Neural progenitor cell (in vitro differentiated cells): ENCODE results near the gene ARL1. TPM values are rescaled to one million over a fixed set of nuclear protein-coding genes. Genes with fewer than 3 reads are reported as not detected.
"Not testable (repeated sequence)": the region's sequence is repeated elsewhere in the genome, so short reads cannot be mapped to it uniquely, and the experiment has no call there.

ENCODE experiments used
- DNase-seq: peaks from one replicate; pipeline ENCODE4 v3.0.0-alpha.2; 2016; ENCODE audit warnings: low spot score
- H2AFZ ChIP-seq: fragments of 200-600 bp; sonication (generic); replicated peaks from 2 replicates; pipeline ENCODE4 v1.6.1; 2016; ENCODE audit warnings: antibody characterized with exemption
- H3F3A ChIP-seq: fragments of 200-600 bp; sonication (generic); 2 replicates; pipeline ENCODE4 v1.6.1; 2016; ENCODE audit warnings: antibody characterized with exemption, low read depth
- H3K27ac ChIP-seq: fragments of 200-600 bp; sonication (generic); 2 replicates; pipeline ENCODE4 v1.5.1; 2016; ENCODE audit warnings: mild to moderate bottlenecking
- H3K27me3 ChIP-seq: fragments of 200-600 bp; sonication (generic); 2 replicates; pipeline ENCODE4 v1.6.1; 2016; ENCODE audit warnings: mild to moderate bottlenecking, moderate library complexity
- H3K36me3 ChIP-seq: fragments of 200-600 bp; sonication (generic); 2 replicates; pipeline ENCODE4 v1.5.1; 2016
- H3K4me1 ChIP-seq: fragments of 200-600 bp; sonication (generic); 2 replicates; pipeline ENCODE4 v1.6.1; 2016; ENCODE audit warnings: mixed run types
- H3K4me2 ChIP-seq: fragments of 200-600 bp; sonication (generic); 2 replicates; pipeline ENCODE4 v1.6.1; 2016
- H3K4me3 ChIP-seq: fragments of 200-600 bp; sonication (generic); 2 replicates; pipeline ENCODE4 v1.5.1; 2016
- H3K79me2 ChIP-seq: fragments of 200-600 bp; sonication (generic); 2 replicates; pipeline ENCODE4 v1.6.1; 2016; ENCODE audit warnings: low read depth
- H3K9ac ChIP-seq: fragments of 200-600 bp; sonication (generic); 2 replicates; pipeline ENCODE4 v1.6.1; 2016
- H3K9me3 ChIP-seq: fragments of 200-600 bp; sonication (generic); 2 replicates; pipeline ENCODE4 v1.5.1; 2016; ENCODE audit warnings: low read depth
- H4K20me1 ChIP-seq: fragments of 200-600 bp; sonication (generic); 2 replicates; pipeline ENCODE4 v1.6.1; 2016; ENCODE audit warnings: low read depth
- H3K27ac Mint-ChIP-seq: 3 replicates; pipeline ENCODE4 v1.8.0; 2021; ENCODE audit warnings: mixed read lengths
- H3K27me3 Mint-ChIP-seq: 2 replicates; pipeline ENCODE4 v1.8.0; 2022; ENCODE audit warnings: low read depth, mild to moderate bottlenecking, inconsistent platforms, moderate library complexity, mixed read lengths; ENCODE audit not compliant: insufficient read depth
- H3K36me3 Mint-ChIP-seq: 3 replicates; pipeline ENCODE4 v1.8.0; 2021; ENCODE audit warnings: mixed read lengths
- H3K4me1 Mint-ChIP-seq: 3 replicates; pipeline ENCODE4 v1.8.0; 2021; ENCODE audit warnings: mixed read lengths
- H3K4me3 Mint-ChIP-seq: 3 replicates; pipeline ENCODE4 v1.8.0; 2021; ENCODE audit warnings: mild to moderate bottlenecking, moderate library complexity, mixed read lengths
- H3K9me3 Mint-ChIP-seq: 3 replicates; pipeline ENCODE4 v1.8.0; 2020; ENCODE audit warnings: mixed read lengths
- CTCF ChIP-seq: fragments of 200-600 bp; sonication (generic); IDR thresholded peaks from 2 replicates; pipeline ENCODE4 v1.5.1; 2017; ENCODE audit warnings: antibody characterized with exemption, mild to moderate bottlenecking
- EZH2 ChIP-seq: fragments of 200-600 bp; sonication (generic); IDR thresholded peaks from 2 replicates; pipeline ENCODE4 v1.6.1; 2017; ENCODE audit warnings: antibody characterized with exemption, mild to moderate bottlenecking, moderate library complexity
- EZH2phosphoT487 ChIP-seq: fragments of 200-600 bp; sonication (generic); IDR thresholded peaks from 2 replicates; pipeline ENCODE4 v1.6.1; 2017; ENCODE audit warnings: antibody characterized with exemption
- total RNA-seq: library from RNA; depleted of rRNA; stranded (reverse); fragments of >200 nt; gene quantifications from 2 replicates; pipeline ENCODE4 v1.2.3, GENCODE V29; 2015; ENCODE audit warnings: low replicate concordance

The ARL1 gene
- total RNA-seq, 1 donor from 2014 or later = 89.8 TPM

- H3K36me3 Mint-ChIP-seq = no peaks in the 10 kb centered on the region
- Histone ChIP-seq H3K9me3 (no peaks in the 10 kb centered on the region), H3K27ac (no peak overlapping the region), H3K9ac (no peak overlapping the region), H3K79me2 (no peaks in the 10 kb centered on the region), H3K4me1 (no peaks in the 10 kb centered on the region), H3F3A (no peaks in the 10 kb centered on the region), H4K20me1 (no peaks in the 10 kb centered on the region), H3K4me3 (no peak overlapping the region), H3K4me2 (no peak overlapping the region), H2AFZ (no peak overlapping the region), H3K36me3 (no peaks in the 10 kb centered on the region), H3K27me3 (no peaks in the 10 kb centered on the region)
- DNase-seq = no peak
- H3K4me3 Mint-ChIP-seq = no peak overlapping the region
- peaks cover 3% of the 10 kb centered on the region for H3K27me3 Mint-ChIP-seq
- H3K9me3 Mint-ChIP-seq = no peaks in the 10 kb centered on the region
- no peak overlapping the region for H3K27ac Mint-ChIP-seq
- TF ChIP-seq EZH2 = no peak
- TF ChIP-seq EZH2phosphoT487 = no peak
- no peak for TF ChIP-seq CTCF
- H3K4me1 Mint-ChIP-seq = no peaks in the 10 kb centered on the region
These were observed 7.7 kb upstream of the ARL1 start for GRCh38 chr12:101415228-101415627.

- Histone ChIP-seq H4K20me1 (no peaks in the 10 kb centered on the region), H3K27ac (no peak overlapping the region), H3K4me2 (no peak overlapping the region), H3K27me3 (no peaks in the 10 kb centered on the region), H3K36me3 (no peaks in the 10 kb centered on the region), H3K9me3 (no peaks in the 10 kb centered on the region), H2AFZ (no peak overlapping the region), H3F3A (no peaks in the 10 kb centered on the region), H3K4me1 (no peaks in the 10 kb centered on the region), H3K9ac (no peak overlapping the region), H3K79me2 (no peaks in the 10 kb centered on the region), H3K4me3 (no peak overlapping the region)
- TF ChIP-seq EZH2phosphoT487 = no peak
- peak; percentile 70 for TF ChIP-seq CTCF
- Mint-ChIP-seq H3K4me3 (no peak overlapping the region), H3K27me3 (peaks cover 3% of the 10 kb centered on the region), H3K9me3 (no peaks in the 10 kb centered on the region), H3K4me1 (no peaks in the 10 kb centered on the region), H3K36me3 (no peaks in the 10 kb centered on the region), H3K27ac (no peak overlapping the region)
- peak; percentile 70 for DNase-seq
These were observed 7.1 kb upstream of the ARL1 start for GRCh38 chr12:101414533-101415119.

GRCh38 chr12:101410169-101410568 lies 2.6 kb upstream of the ARL1 start:
- not testable (repeated sequence) for H3K9me3 Mint-ChIP-seq, H3K27ac ChIP-seq, H2AFZ ChIP-seq, H3K4me3 Mint-ChIP-seq, H3K9me3 ChIP-seq, H3K36me3 ChIP-seq, H3K4me3 ChIP-seq, H3K27ac Mint-ChIP-seq, H3K9ac ChIP-seq, H3K4me2 ChIP-seq, H3K27me3 Mint-ChIP-seq, H3K36me3 Mint-ChIP-seq, H3K4me1 ChIP-seq, H3K27me3 ChIP-seq, DNase-seq
- peaks cover 23% of the 10 kb centered on the region for H3K79me2 ChIP-seq
- H3K4me1 Mint-ChIP-seq = peaks cover 11% of the 10 kb centered on the region
- peaks cover 15% of the 10 kb centered on the region for H4K20me1 ChIP-seq
- H3F3A ChIP-seq = peaks cover 14% of the 10 kb centered on the region

GRCh38 chr12:101407049-101407435 lies 530 bp downstream of the ARL1 start:
- Histone ChIP-seq H2AFZ (peak overlapping the region; percentile 93), H3K4me2 (peak overlapping the region; percentile 91), H3K9me3 (no peaks in the 10 kb centered on the region), H3K27me3 (no peaks in the 10 kb centered on the region), H3F3A (peaks cover 14% of the 10 kb centered on the region), H3K4me1 (peaks cover 5% of the 10 kb centered on the region), H3K9ac (peak overlapping the region; percentile 79), H3K27ac (peak overlapping the region; percentile 56), H3K4me3 (peak overlapping the region; percentile 76), H3K36me3 (peaks cover 2% of the 10 kb centered on the region), H3K79me2 (peaks cover 55% of the 10 kb centered on the region), H4K20me1 (peaks cover 15% of the 10 kb centered on the region)
- H3K27me3 Mint-ChIP-seq = peaks cover 3% of the 10 kb centered on the region
- peaks cover 4% of the 10 kb centered on the region for H3K36me3 Mint-ChIP-seq
- TF ChIP-seq EZH2phosphoT487 (no peak), CTCF (no peak), EZH2 (no peak)
- H3K9me3 Mint-ChIP-seq = no peaks in the 10 kb centered on the region
- H3K4me1 Mint-ChIP-seq = peaks cover 11% of the 10 kb centered on the region
- H3K4me3 Mint-ChIP-seq = peak overlapping the region; percentile 97
- H3K27ac Mint-ChIP-seq = peak overlapping the region; percentile 96
- DNase-seq = peak; percentile 64

- H3K4me1 ChIP-seq, H3F3A ChIP-seq, H3K9ac ChIP-seq, H4K20me1 ChIP-seq, H3K27me3 Mint-ChIP-seq, H2AFZ ChIP-seq, H3K79me2 ChIP-seq, H3K9me3 ChIP-seq, H3K4me2 ChIP-seq, H3K27ac ChIP-seq, DNase-seq, H3K4me3 Mint-ChIP-seq, H3K27me3 ChIP-seq, H3K36me3 ChIP-seq, H3K4me1 Mint-ChIP-seq, H3K27ac Mint-ChIP-seq, H3K9me3 Mint-ChIP-seq, H3K4me3 ChIP-seq: not testable (repeated sequence)
- H3K36me3 Mint-ChIP-seq = peaks cover 34% of the 10 kb centered on the region
These were observed 16.4 kb downstream of the ARL1 start for GRCh38 chr12:101391181-101391580.
